Neural cell (in vitro differentiated cells): ENCODE data around the gene WRAP53. TPM values are rescaled to one million over a fixed set of nuclear protein-coding genes. Genes with fewer than 3 reads are reported as not detected.

ENCODE experiments used
- H2AFZ ChIP-seq: fragments of 200-600, 300-800 bp; sonication (generic), shearing (Covaris generic); 2 replicates; pipeline ENCODE4 v1.6.0; 2014; ENCODE audit warnings: low read depth, mild to moderate bottlenecking, antibody characterized with exemption, low read length, moderate library complexity
- H3F3A ChIP-seq: fragments of 200-600 bp; shearing (Covaris generic); 2 replicates; pipeline ENCODE4 v1.6.1; 2016; ENCODE audit warnings: mild to moderate bottlenecking, moderate library complexity, mixed read lengths, antibody characterized with exemption, low read length; ENCODE audit not compliant: insufficient read depth, poor library complexity, severe bottlenecking
- H3K27ac ChIP-seq: fragments of 200-600, 300-800 bp; sonication (generic), shearing (Covaris generic); 2 replicates; pipeline ENCODE4 v1.5.1; 2014; ENCODE audit warnings: mild to moderate bottlenecking, low read length, moderate library complexity
- H3K27me3 ChIP-seq: fragments of 300-800, 200-600 bp; sonication (generic), shearing (Covaris generic); 2 replicates; pipeline ENCODE4 v1.6.0; 2014; ENCODE audit warnings: mild to moderate bottlenecking, low read depth, low read length, moderate library complexity; ENCODE audit not compliant: insufficient read depth
- H3K36me3 ChIP-seq: fragments of 300-800, 200-600 bp; sonication (generic), shearing (Covaris generic); 2 replicates; pipeline ENCODE4 v1.5.1; 2014; ENCODE audit warnings: mild to moderate bottlenecking, antibody characterized with exemption, low read length, moderate library complexity; ENCODE audit not compliant: insufficient read depth
- H3K4me2 ChIP-seq: fragments of 300-800, 200-600 bp; sonication (generic), shearing (Covaris generic); 2 replicates; pipeline ENCODE4 v1.6.0; 2014; ENCODE audit warnings: mild to moderate bottlenecking, low read length
- H3K4me3 ChIP-seq: fragments of 300-800, 200-600 bp; sonication (generic), shearing (Covaris generic); 2 replicates; pipeline ENCODE4 v1.5.1; 2014; ENCODE audit warnings: mild to moderate bottlenecking, low read length, moderate library complexity
- H3K79me2 ChIP-seq: fragments of 200-600 bp; shearing (Covaris generic); replicated peaks from 2 replicates; pipeline ENCODE4 v1.6.0; 2014; ENCODE audit warnings: mild to moderate bottlenecking, low read length, moderate library complexity; ENCODE audit not compliant: insufficient read depth
- H3K9ac ChIP-seq: fragments of 300-800, 200-600 bp; sonication (generic), shearing (Covaris generic); 2 replicates; pipeline ENCODE4 v1.6.1; 2016; ENCODE audit warnings: mild to moderate bottlenecking, low read length, mixed read lengths
- H3K9me2 ChIP-seq: fragments of 200-600 bp; shearing (Covaris generic); 2 replicates; pipeline ENCODE4 v1.6.1; 2016; ENCODE audit warnings: mild to moderate bottlenecking, low read length, mixed read lengths; ENCODE audit not compliant: insufficient read depth
- H3K9me3 ChIP-seq: fragments of 200-600, 300-800 bp; sonication (generic), shearing (Covaris generic); 2 replicates; pipeline ENCODE4 v1.6.1; 2016; ENCODE audit warnings: mild to moderate bottlenecking, mixed run types, low read length, moderate library complexity, mixed read lengths
- H4K20me1 ChIP-seq: fragments of 200-600 bp; shearing (Covaris generic); 2 replicates; pipeline ENCODE4 v1.6.1; 2016; ENCODE audit warnings: mild to moderate bottlenecking, mixed run types; ENCODE audit not compliant: insufficient read depth
- CTCF ChIP-seq: fragments of 450-650 bp; IDR thresholded peaks from 2 replicates; pipeline ENCODE4 v1.5.1; 2014; ENCODE audit warnings: antibody characterized with exemption, mild to moderate bottlenecking, moderate library complexity; ENCODE audit not compliant: poor library complexity, severe bottlenecking
- EP300 ChIP-seq: fragments of 450-650 bp; conservative IDR thresholded peaks from 2 replicates; pipeline ENCODE4 v1.6.1; 2014; ENCODE audit warnings: antibody characterized with exemption, mild to moderate bottlenecking, moderate library complexity; ENCODE audit not compliant: poor library complexity, severe bottlenecking
- EZH2 ChIP-seq: fragments of 200-600, 300-800 bp; shearing (Covaris generic), sonication (generic); IDR thresholded peaks from 2 replicates; pipeline ENCODE4 v1.6.1; 2014; ENCODE audit warnings: antibody characterized with exemption, low read length, borderline replicate concordance, mild to moderate bottlenecking; ENCODE audit not compliant: insufficient read depth, poor library complexity, severe bottlenecking
- MXI1 ChIP-seq: fragments of 450-650 bp; conservative IDR thresholded peaks from 2 replicates; pipeline ENCODE4 v1.6.1; 2014; ENCODE audit warnings: antibody characterized with exemption, mild to moderate bottlenecking; ENCODE audit not compliant: poor library complexity, severe bottlenecking
- POLR2AphosphoS5 ChIP-seq: IDR thresholded peaks from 2 replicates; pipeline ENCODE4 v1.6.1; 2012
- RAD21 ChIP-seq: fragments of 450-650 bp; conservative IDR thresholded peaks from 2 replicates; pipeline ENCODE4 v1.6.1; 2014; ENCODE audit warnings: antibody characterized with exemption, mild to moderate bottlenecking, moderate library complexity
- SMC3 ChIP-seq: fragments of 450-650 bp; conservative IDR thresholded peaks from 2 replicates; pipeline ENCODE4 v1.6.1; 2014; ENCODE audit warnings: antibody characterized with exemption, mild to moderate bottlenecking, moderate library complexity; ENCODE audit not compliant: poor library complexity
- TAF1 ChIP-seq: IDR thresholded peaks from 2 replicates; pipeline ENCODE4 v1.6.1; 2012; ENCODE audit warnings: low read depth
- polyA plus RNA-seq: library from polyadenylated mRNA; depleted of rRNA; stranded (reverse); fragments of >200 nt; gene quantifications from 2 replicates; pipeline ENCODE4 v1.2.3, GENCODE V29; 2014
- TF ChIP-seq, protein P1 (sequence below): IDR thresholded peaks from 2 replicates; pipeline ENCODE4 v1.6.1; 2012; ENCODE audit warnings: borderline replicate concordance

Gene WRAP53
- polyA plus RNA-seq, 1 donor from 2014 or later: 20.1 TPM

DNA sequence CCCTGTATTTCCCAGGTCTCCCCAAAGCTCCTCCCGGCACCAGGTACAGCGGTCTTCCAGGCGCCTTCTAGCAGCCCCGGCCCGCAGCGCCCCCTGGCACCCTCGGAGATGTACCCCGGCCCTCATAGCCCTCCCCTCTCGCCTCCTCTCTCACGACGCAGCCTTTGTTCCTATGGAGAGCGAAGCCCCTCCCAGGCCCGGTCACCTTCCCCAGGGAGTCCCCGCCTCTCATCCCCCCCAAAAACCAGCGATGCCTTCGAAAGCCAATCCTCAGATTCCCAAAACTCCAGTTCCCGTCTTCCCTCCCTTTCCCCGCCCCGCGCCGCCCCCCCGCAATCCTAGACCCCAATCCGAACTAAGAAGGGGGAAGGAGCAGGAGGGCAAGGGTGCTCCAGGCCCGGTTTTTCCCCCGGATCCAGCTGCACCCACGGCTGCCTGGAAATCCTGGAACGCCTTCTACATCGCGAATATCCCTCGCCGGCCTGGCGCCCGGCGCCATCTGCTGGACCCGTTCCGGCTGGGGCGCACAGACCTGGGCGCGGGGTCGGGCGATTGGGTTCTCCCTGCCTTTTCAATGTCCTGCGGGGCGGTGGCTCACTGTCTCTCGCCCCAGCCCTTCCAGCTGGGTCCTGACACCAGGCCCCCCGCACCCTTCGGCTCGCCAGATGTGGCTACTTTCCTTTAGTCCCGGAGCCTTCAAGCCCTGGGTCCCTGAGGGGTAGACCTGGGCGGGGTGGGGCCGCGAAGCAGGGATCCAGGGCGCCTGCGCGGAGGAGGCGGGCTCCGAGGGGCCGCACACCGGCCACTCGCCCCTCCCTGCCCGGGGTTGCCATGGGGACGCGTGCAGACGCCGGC is 28.9 kb downstream of the WRAP53 start, which contains the start of gene DNAH2:
Gene DNAH2, plus strand, starts transcription at position 844 of the 855 bp plus-strand sequence. CDS start 1,991 bp downstream, outside the sequence.
- peak within 1 kb of the TSS; percentile 81 for H3K27ac ChIP-seq
- H4K20me1 ChIP-seq: no peaks in the 10 kb centered on the region
- H3K27me3 ChIP-seq: no peaks in the 10 kb centered on the region
- no peaks in the 10 kb centered on the region for H3K9me2 ChIP-seq
- H3K4me3 ChIP-seq: peak within 1 kb of the TSS; percentile 77
- H3K4me2 ChIP-seq: peak within 1 kb of the TSS; percentile 81
- peaks cover 10% of the 10 kb centered on the region for H3F3A ChIP-seq
- H3K9ac ChIP-seq: peak within 1 kb of the TSS; percentile 81
- H3K36me3 ChIP-seq: no peaks in the 10 kb centered on the region
- peaks cover 6% of the 10 kb centered on the region for H3K79me2 ChIP-seq
- TF ChIP-seq EP300 (no peak), RAD21 (peak; percentile 66), POLR2AphosphoS5 (peak; percentile 80), TAF1 (peak; percentile 61), SMC3 (peak; percentile 73), EZH2 (no peak), CTCF (peak; percentile 74), MXI1 (peak; percentile 51)
- TF ChIP-seq, protein P1, sequence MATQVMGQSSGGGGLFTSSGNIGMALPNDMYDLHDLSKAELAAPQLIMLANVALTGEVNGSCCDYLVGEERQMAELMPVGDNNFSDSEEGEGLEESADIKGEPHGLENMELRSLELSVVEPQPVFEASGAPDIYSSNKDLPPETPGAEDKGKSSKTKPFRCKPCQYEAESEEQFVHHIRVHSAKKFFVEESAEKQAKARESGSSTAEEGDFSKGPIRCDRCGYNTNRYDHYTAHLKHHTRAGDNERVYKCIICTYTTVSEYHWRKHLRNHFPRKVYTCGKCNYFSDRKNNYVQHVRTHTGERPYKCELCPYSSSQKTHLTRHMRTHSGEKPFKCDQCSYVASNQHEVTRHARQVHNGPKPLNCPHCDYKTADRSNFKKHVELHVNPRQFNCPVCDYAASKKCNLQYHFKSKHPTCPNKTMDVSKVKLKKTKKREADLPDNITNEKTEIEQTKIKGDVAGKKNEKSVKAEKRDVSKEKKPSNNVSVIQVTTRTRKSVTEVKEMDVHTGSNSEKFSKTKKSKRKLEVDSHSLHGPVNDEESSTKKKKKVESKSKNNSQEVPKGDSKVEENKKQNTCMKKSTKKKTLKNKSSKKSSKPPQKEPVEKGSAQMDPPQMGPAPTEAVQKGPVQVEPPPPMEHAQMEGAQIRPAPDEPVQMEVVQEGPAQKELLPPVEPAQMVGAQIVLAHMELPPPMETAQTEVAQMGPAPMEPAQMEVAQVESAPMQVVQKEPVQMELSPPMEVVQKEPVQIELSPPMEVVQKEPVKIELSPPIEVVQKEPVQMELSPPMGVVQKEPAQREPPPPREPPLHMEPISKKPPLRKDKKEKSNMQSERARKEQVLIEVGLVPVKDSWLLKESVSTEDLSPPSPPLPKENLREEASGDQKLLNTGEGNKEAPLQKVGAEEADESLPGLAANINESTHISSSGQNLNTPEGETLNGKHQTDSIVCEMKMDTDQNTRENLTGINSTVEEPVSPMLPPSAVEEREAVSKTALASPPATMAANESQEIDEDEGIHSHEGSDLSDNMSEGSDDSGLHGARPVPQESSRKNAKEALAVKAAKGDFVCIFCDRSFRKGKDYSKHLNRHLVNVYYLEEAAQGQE: peak; percentile 50
- peak within 1 kb of the TSS; percentile 65 for H2AFZ ChIP-seq
- no peaks in the 10 kb centered on the region for H3K9me3 ChIP-seq

DNA sequence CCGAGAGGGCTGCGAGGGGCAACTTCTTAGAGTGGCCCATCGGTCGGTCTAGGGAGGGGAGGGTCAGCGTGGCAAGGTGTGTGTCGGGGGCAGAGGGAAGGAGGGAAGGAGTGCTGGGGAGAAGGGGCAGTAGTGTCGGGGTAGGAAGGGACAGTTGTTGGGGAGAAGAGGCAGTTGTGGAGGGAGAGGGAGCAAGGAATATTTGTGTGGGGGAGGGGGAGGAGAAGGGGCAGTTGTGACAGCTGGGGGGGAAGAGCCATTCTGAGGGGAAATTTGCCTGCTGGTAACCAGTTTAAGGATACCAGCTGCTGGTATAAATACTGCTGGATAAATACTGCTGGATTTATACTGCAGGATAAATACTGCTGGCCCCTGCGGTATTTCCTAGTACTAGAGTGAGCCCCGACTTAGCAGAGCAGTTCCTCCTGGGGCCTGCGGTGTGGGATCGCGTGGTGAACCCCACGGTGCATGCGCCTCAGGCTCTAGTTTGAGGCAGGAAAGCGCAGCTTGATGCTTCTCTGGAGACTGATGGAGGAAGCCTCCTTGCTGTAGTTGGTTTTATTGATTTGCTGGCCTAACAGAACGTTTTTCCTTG is 29.6 kb downstream of the WRAP53 start:
- no peak for TF ChIP-seq RAD21
- no peak for TF ChIP-seq TAF1
- no peak for TF ChIP-seq EP300
- no peak for TF ChIP-seq MXI1
- TF ChIP-seq POLR2AphosphoS5: no peak
- no peak for TF ChIP-seq SMC3
- TF ChIP-seq, protein P1: no peak
- no peak for TF ChIP-seq EZH2
- TF ChIP-seq CTCF: no peak
- H4K20me1 ChIP-seq: no peaks in the 10 kb centered on the region
- H3K27ac ChIP-seq: peak overlapping the region; percentile 81
- peaks cover 6% of the 10 kb centered on the region for H3K79me2 ChIP-seq
- peak overlapping the region; percentile 25 for H3K4me2 ChIP-seq
- no peaks in the 10 kb centered on the region for H3K9me3 ChIP-seq
- H2AFZ ChIP-seq: peak overlapping the region; percentile 65
- no peaks in the 10 kb centered on the region for H3K9me2 ChIP-seq
- peaks cover 7% of the 10 kb centered on the region for H3F3A ChIP-seq
- H3K4me3 ChIP-seq: peak overlapping the region; percentile 77
- H3K36me3 ChIP-seq: no peaks in the 10 kb centered on the region
- H3K9ac ChIP-seq: peak overlapping the region; percentile 81
- H3K27me3 ChIP-seq: no peaks in the 10 kb centered on the region
